ENCODE data around the gene CC2D2A. TPM values are rescaled to one million over a fixed set of nuclear protein-coding genes. Genes with fewer than 3 reads are reported as not detected.
A peak's percentile ranks its signal among the peaks of the same experiment; 100 is the strongest.

Gene CC2D2A
- total and polyA plus RNA-seq, 9 of the 15 experiments (the other 6 are each of a cell fraction or from before 2014, with no cell fraction given), result 0.36 to 2.5 (median 1.6) TPM

GRCh38 chr4:15649914-15650545 is 180.3 kb downstream of the CC2D2A start:
- FAIRE-seq, result peak; percentile 90
- Histone ChIP-seq H3K4me2 (ENCODE audit: insufficient read depth, low read length) (peak overlapping the region; percentile 53), H3K9me3 (replicated peaks; ENCODE audit: control insufficient read depth, insufficient read depth, low read depth, low read length) (no peaks in the 10 kb centered on the region), H3K4me3 (no peak overlapping the region), H3K9ac (ENCODE audit: insufficient read depth in 1 of 2, low read depth in 2 of 2, low read length in 2 of 2) (peak overlapping the region in 1 of 2 experiments; percentile 43; a peak in 2 of 4 replicates), H2AFZ (ENCODE audit: low read depth, low read length) (peak overlapping the region; percentile 51), H4K20me1 (replicated peaks; ENCODE audit: control insufficient read depth, insufficient read depth, low read length) (no peaks in the 10 kb centered on the region), H3K9me1 (ENCODE audit: control insufficient read depth, insufficient read depth, low read length) (no peaks in the 10 kb centered on the region), H3K4me1 (replicated peaks in 1 of 2; ENCODE audit: control insufficient read depth in 2 of 2, insufficient read depth in 2 of 2, low read length in 2 of 2) (peaks cover 13 to 15% of the 10 kb centered on the region in 2 experiments; a peak in 4 of 5 replicates), H3K27me3 (ENCODE audit: control insufficient read depth in 2 of 2, insufficient read depth in 2 of 2, low read length in 2 of 2) (no peaks in the 10 kb centered on the region), H3K27ac (ENCODE audit: extremely low read depth, low read depth, low read length) (peak overlapping the region; percentile 61), H3K36me3 (ENCODE audit: control insufficient read depth, insufficient read depth, low read length) (no peaks in the 10 kb centered on the region), H3K79me2 (ENCODE audit: control insufficient read depth, insufficient read depth, low read length) (peaks cover 93% of the 10 kb centered on the region)
- in situ Hi-C loops (cut with MboI), result loop anchor here (25.0 kb wide), 1 partner anchor 638 kb away; the partner anchor contains the start of gene CPEB2
- peak; percentile 74 for ATAC-seq
- WGBS (ENCODE audit: insufficient coverage, low coverage, missing lambda C conversion rate), result 11% methylated on average over 5 of the region's 5 CpGs
- ChIA-PET CTCF (ENCODE audit: low intra/inter-chr PET ratio) (no interaction called here), POLR2A (interaction anchor here (0.6 to 1.0 kb wide), 2 partner anchors 9 to 597 kb away, joined by 3 to 5 read pairs; no protein-coding TSS in a partner anchor)
- intact Hi-C loops (cut with micrococcal nuclease), result loop anchor here (1.0 to 10.0 kb wide), 7 partner anchors 67 to 645 kb away; partner anchors contain the start of genes CPEB2 and TAPT1
- peak; percentile 50 to 87 (median 60) for DNase-seq (ENCODE audit: extremely low read depth in 1 of 4, low spot score in 3 of 4)
- no TSS peak for BruUV-seq (replicated peaks)
- TF ChIP-seq ARID2 (IDR thresholded peaks at IDR 0.05), result 0 out of 2 replicates have a peak, but pooled peaks have one; percentile 18
- TF ChIP-seq, protein P1, sequence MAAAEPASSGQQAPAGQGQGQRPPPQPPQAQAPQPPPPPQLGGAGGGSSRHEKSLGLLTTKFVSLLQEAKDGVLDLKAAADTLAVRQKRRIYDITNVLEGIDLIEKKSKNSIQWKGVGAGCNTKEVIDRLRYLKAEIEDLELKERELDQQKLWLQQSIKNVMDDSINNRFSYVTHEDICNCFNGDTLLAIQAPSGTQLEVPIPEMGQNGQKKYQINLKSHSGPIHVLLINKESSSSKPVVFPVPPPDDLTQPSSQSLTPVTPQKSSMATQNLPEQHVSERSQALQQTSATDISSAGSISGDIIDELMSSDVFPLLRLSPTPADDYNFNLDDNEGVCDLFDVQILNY (CRISPR knock-in tag; IDR thresholded peaks at IDR 0.05), result no peak
- TF ChIP-seq LEF1 (IDR thresholded peaks at IDR 0.05), result peak; percentile 61; the same call in 1 of the 2 replicates
- TF ChIP-seq ZNF431 (CRISPR knock-in tag; IDR thresholded peaks at IDR 0.05), result no peak
- peak; percentile 67; the same call in 1 of the 2 replicates for TF ChIP-seq SMARCA4 (IDR thresholded peaks at IDR 0.05)
- TF ChIP-seq, protein P2, sequence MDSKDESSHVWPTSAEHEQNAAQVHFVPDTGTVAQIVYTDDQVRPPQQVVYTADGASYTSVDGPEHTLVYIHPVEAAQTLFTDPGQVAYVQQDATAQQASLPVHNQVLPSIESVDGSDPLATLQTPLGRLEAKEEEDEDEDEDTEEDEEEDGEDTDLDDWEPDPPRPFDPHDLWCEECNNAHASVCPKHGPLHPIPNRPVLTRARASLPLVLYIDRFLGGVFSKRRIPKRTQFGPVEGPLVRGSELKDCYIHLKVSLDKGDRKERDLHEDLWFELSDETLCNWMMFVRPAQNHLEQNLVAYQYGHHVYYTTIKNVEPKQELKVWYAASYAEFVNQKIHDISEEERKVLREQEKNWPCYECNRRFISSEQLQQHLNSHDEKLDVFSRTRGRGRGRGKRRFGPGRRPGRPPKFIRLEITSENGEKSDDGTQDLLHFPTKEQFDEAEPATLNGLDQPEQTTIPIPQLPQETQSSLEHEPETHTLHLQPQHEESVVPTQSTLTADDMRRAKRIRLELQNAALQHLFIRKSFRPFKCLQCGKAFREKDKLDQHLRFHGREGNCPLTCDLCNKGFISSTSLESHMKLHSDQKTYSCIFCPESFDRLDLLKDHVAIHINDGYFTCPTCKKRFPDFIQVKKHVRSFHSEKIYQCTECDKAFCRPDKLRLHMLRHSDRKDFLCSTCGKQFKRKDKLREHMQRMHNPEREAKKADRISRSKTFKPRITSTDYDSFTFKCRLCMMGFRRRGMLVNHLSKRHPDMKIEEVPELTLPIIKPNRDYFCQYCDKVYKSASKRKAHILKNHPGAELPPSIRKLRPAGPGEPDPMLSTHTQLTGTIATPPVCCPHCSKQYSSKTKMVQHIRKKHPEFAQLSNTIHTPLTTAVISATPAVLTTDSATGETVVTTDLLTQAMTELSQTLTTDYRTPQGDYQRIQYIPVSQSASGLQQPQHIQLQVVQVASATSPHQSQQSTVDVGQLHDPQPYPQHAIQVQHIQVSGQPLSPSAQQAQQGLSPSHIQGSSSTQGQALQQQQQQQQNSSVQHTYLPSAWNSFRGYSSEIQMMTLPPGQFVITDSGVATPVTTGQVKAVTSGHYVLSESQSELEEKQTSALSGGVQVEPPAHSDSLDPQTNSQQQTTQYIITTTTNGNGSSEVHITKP (IDR thresholded peaks at IDR 0.05; ENCODE audit: partially characterized antibody), result peak; percentile 29
- TF ChIP-seq FOXA3 (CRISPR knock-in tag; conservative IDR thresholded peaks at IDR 0.05 in 1 of 2, IDR thresholded peaks at IDR 0.05 in 1 of 2), result peak in 1 of 2 experiments; percentile 49; a peak in 1 of 4 replicates
- TF ChIP-seq MAZ (CRISPR knock-in tag; conservative IDR thresholded peaks at IDR 0.05 in 1 of 2, IDR thresholded peaks at IDR 0.05 in 1 of 2), result peak in 1 of 2 experiments; percentile 52; a peak in 1 of 4 replicates
- TF ChIP-seq DDX20 (tag; IDR thresholded peaks at IDR 0.05; ENCODE audit: low read depth), result no peak
- no peak for TF ChIP-seq ZBTB8A (IDR thresholded peaks at IDR 0.05; ENCODE audit: partially characterized antibody)
- TF ChIP-seq ZNF79 (CRISPR knock-in tag; IDR thresholded peaks at IDR 0.05; ENCODE audit: low read depth), result no peak
- TF ChIP-seq CTBP1 (IDR thresholded peaks at IDR 0.05; ENCODE audit: borderline replicate concordance), result peak; percentile 55; the same call in 1 of the 2 replicates
- peak; percentile 45; the same call in 1 of the 2 replicates for TF ChIP-seq TEAD4 (IDR thresholded peaks at IDR 0.05; ENCODE audit: low read length)
- no peak for TF ChIP-seq TEAD4 (CRISPR knock-in tag; IDR thresholded peaks at IDR 0.05; ENCODE audit: borderline replicate concordance)
- no peak for TF ChIP-seq ZNF583 (CRISPR knock-in tag; IDR thresholded peaks at IDR 0.05)
- no peak for TF ChIP-seq ZKSCAN3 (CRISPR knock-in tag; IDR thresholded peaks at IDR 0.05)
- TF ChIP-seq U2AF2 (optimal IDR thresholded peaks at IDR 0.05; ENCODE audit: low read depth, low read length), result no peak
- TF ChIP-seq CHD2 (IDR thresholded peaks at IDR 0.05; ENCODE audit: low read depth, low read length), result peak; percentile 63
- no peak for TF ChIP-seq HIVEP1 (CRISPR knock-in tag; IDR thresholded peaks at IDR 0.05)
- TF ChIP-seq SLC30A9 (CRISPR knock-in tag; IDR thresholded peaks at IDR 0.05), result no peak

Data from K562 (cell line).